Activated CD4-positive, alpha-beta memory T cell treated with anti-CD3 and anti-CD28 coated beads, Interleukin-2, amount 10 ng/mL, durations not matched to agents 7 days and 5 days (primary cell): ENCODE measurements around the gene POU1F1. TPM values are rescaled to one million over a fixed set of nuclear protein-coding genes. Genes with fewer than 3 reads are reported as not detected.

Experiments used
- CTCF ChIA-PET: fragments of 350-600 bp; sonication (Branson Sonifier 250); formaldehyde crosslinking; loops from one replicate; lab custom pipeline; 2021; ENCODE audit warnings: antibody characterized with exemption, inconsistent platforms; lab: Charles Lee
- POLR2A ChIA-PET: fragments of 350-600 bp; sonication (Branson Sonifier 250); formaldehyde crosslinking; loops from one replicate; lab custom pipeline; 2021; ENCODE audit warnings: antibody characterized with exemption; lab: Charles Lee
- DNase-seq: peaks from one replicate; pipeline ENCODE4 v3.0.0-alpha.2; 2020
- H3K27ac Mint-ChIP-seq: one replicate; pipeline ENCODE4 v1.8.0; 2021; ENCODE audit warnings: mild to moderate bottlenecking, mixed read lengths
- H3K27me3 Mint-ChIP-seq: one replicate; pipeline ENCODE4 v1.8.0; 2021; ENCODE audit warnings: mixed read lengths
- H3K36me3 Mint-ChIP-seq: one replicate; pipeline ENCODE4 v1.8.0; 2021; ENCODE audit warnings: low read depth, mixed read lengths
- H3K4me1 Mint-ChIP-seq: one replicate; pipeline ENCODE4 v1.8.0; 2021; ENCODE audit warnings: mixed read lengths
- H3K4me3 Mint-ChIP-seq: one replicate; pipeline ENCODE4 v1.8.0; 2021; ENCODE audit warnings: mild to moderate bottlenecking, mixed read lengths
- H3K9me3 Mint-ChIP-seq: one replicate; pipeline ENCODE4 v1.8.0; 2021; ENCODE audit warnings: mixed read lengths
- total RNA-seq, 2 experiments: library from RNA; stranded (reverse); gene quantifications; one replicate each; pipeline ENCODE4 v1.2.3, GENCODE V29; 2021

POU1F1 gene
- total RNA-seq, 2 experiments from 2014 or later, result not detected

DNA sequence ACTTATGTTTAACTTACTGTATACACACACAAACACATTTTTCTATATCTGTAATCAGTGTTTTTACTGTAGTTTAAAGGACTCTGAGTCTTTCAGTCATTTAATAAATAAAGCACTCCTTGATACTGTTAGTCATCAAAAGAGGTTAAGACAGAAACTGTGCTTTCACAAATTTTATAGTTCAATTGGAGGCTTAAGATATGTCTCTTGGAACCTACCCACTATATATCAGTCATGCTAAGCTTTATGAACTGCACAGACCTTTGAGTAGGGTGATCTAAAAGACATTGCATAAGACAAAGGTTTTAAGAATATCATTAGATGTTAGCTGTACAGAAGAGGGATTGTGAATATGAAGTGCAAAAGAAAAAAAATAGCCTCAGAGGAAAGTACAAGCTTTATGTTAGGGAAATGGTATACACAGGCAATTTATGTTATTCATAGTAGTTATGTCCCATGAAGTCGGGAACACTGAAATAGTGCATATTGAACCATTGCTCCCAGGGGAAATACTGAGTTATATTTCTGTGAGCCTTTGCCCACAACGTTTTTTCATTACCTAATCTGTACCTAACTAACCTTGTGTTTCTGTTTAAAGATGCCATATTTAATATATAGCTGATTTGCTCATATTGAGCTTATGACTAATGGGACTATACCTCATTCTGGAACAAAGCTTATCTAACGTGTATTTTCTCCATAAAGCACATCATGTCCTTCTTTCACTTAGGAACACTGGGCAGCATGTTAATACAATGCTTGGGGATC, 29.5 kb downstream of the POU1F1 start:
- H3K27me3 Mint-ChIP-seq, result no peaks in the 10 kb centered on the region
- POLR2A ChIA-PET, result no interaction called here
- no peaks in the 10 kb centered on the region for H3K4me1 Mint-ChIP-seq
- no peak for DNase-seq
- peaks cover 23% of the 10 kb centered on the region for H3K36me3 Mint-ChIP-seq
- H3K9me3 Mint-ChIP-seq, result no peaks in the 10 kb centered on the region
- H3K4me3 Mint-ChIP-seq, result no peak overlapping the region
- CTCF ChIA-PET, result interaction anchor here (0.9 kb wide), 1 partner anchor 12 kb away, joined by 7 read pairs; no protein-coding TSS in a partner anchor
- H3K27ac Mint-ChIP-seq, result no peak overlapping the region

DNA sequence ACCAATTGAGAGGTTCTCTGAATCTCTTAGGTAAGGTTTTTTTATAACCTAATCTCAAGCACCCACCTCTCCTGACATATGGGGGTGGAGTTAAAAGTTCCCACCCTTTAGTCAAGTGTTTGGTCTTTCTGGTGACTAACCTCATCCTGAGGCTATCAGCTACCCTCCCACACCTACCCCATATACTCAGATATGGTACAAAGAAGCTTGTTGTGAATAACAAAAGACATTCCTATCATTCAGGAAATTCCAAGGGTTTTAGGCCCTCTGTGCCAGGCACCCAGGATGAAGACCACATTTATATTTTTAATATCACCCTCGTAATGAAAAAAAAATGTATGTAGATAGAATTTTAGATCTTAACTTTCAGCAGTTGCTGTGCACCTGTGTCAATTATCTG, 40.3 kb downstream of the POU1F1 start:
- H3K27me3 Mint-ChIP-seq, result no peaks in the 10 kb centered on the region
- no peaks in the 10 kb centered on the region for H3K4me1 Mint-ChIP-seq
- no peak overlapping the region for H3K4me3 Mint-ChIP-seq
- H3K36me3 Mint-ChIP-seq, result peaks cover 15% of the 10 kb centered on the region
- POLR2A ChIA-PET, result no interaction called here
- no peaks in the 10 kb centered on the region for H3K9me3 Mint-ChIP-seq
- DNase-seq, result no peak
- CTCF ChIA-PET, result no interaction called here
- H3K27ac Mint-ChIP-seq, result no peak overlapping the region

- no peak for DNase-seq
- Mint-ChIP-seq H3K27me3 (no peaks in the 10 kb centered on the region), H3K36me3 (peaks cover 12% of the 10 kb centered on the region), H3K9me3 (no peaks in the 10 kb centered on the region), H3K4me1 (peaks cover 9% of the 10 kb centered on the region), H3K4me3 (no peak overlapping the region), H3K27ac (no peak overlapping the region)
- POLR2A ChIA-PET, result interaction anchor here (1.3 kb wide), 1 partner anchor 825 kb away, joined by 3 read pairs; the partner anchor contains the start of gene CGGBP1
- CTCF ChIA-PET, result interaction anchor here (0.7 kb wide), 1 partner anchor 27 kb away, joined by 3 read pairs; no protein-coding TSS in a partner anchor
Measured at GRCh38 chr3:87233805-87234204, 42.6 kb downstream of the POU1F1 start.

GRCh38 chr3:87229113-87229512, 47.3 kb downstream of the POU1F1 start:
- Mint-ChIP-seq H3K4me1 (peaks cover 22% of the 10 kb centered on the region), H3K27ac (no peak overlapping the region), H3K9me3 (no peaks in the 10 kb centered on the region), H3K4me3 (no peak overlapping the region), H3K27me3 (peaks cover 11% of the 10 kb centered on the region), H3K36me3 (peaks cover 17% of the 10 kb centered on the region)
- CTCF ChIA-PET, result no interaction called here
- DNase-seq, result no peak
- POLR2A ChIA-PET, result no interaction called here

DNA sequence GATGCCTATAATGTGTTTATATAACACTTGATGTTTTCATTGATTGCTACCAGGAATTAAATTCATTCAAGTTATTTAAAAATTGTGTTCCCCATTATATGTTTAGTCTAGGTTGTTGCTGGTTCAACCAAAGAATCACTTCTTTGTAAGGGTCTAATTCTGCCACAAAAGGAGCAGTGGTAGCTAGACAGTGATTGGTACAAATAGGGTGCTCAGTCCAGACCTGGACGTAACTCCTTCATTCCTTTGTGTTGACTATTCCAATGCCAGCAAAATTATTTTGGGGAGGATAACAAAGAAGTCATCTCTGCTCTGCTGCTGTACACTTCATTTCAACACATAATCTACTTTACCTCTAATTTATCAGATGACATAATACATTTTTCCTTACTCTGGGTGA, 48.1 kb downstream of the POU1F1 start:
- Mint-ChIP-seq H3K4me1 (peaks cover 22% of the 10 kb centered on the region), H3K9me3 (no peaks in the 10 kb centered on the region), H3K27ac (no peak overlapping the region), H3K27me3 (peaks cover 11% of the 10 kb centered on the region), H3K4me3 (peak overlapping the region; percentile 91), H3K36me3 (peaks cover 15% of the 10 kb centered on the region)
- ChIA-PET POLR2A (no interaction called here), CTCF (no interaction called here)
- no peak for DNase-seq

DNA sequence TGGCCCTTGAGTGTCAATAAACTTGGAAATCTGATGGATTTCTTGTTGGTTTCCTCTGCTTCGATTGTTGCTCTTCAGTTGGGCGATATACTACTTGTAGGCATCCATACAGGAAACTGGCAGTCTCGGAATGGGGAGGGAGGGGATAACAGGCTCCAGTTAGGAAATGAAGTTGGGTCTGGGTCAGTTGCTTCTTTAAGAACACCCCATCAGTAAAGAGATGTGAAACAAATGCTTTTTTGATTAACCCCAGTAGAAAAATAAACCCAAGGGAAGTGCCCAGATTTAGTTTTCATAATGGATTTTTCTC, 48.6 kb downstream of the POU1F1 start:
- ChIA-PET CTCF (no interaction called here), POLR2A (interaction anchor here (1.4 kb wide), 1 partner anchor 23 kb away, joined by 4 read pairs; no protein-coding TSS in a partner anchor)
- Mint-ChIP-seq H3K4me3 (peak overlapping the region; percentile 91), H3K9me3 (no peaks in the 10 kb centered on the region), H3K4me1 (peaks cover 22% of the 10 kb centered on the region), H3K27ac (peak overlapping the region; percentile 80), H3K36me3 (peaks cover 13% of the 10 kb centered on the region), H3K27me3 (peaks cover 15% of the 10 kb centered on the region)
- DNase-seq, result no peak

GRCh38 chr3:87227104-87227834, 49.1 kb downstream of the POU1F1 start, which contains the start of gene CHMP2B:
TSS of gene CHMP2B (plus strand) at chr3:87227309. CDS start at chr3:87227523, 214 bp downstream.
- H3K9me3 Mint-ChIP-seq, result no peaks in the 10 kb centered on the region
- H3K36me3 Mint-ChIP-seq, result peaks cover 13% of the 10 kb centered on the region
- peaks cover 22% of the 10 kb centered on the region for H3K4me1 Mint-ChIP-seq
- POLR2A ChIA-PET, result interaction anchor here (0.7 to 1.5 kb wide), 3 partner anchors 23 to 831 kb away, joined by 3 to 5 read pairs (median 4); partner anchors contain the start of gene CGGBP1
- peaks cover 17% of the 10 kb centered on the region for H3K27me3 Mint-ChIP-seq
- peak within 1 kb of the TSS; percentile 80 for H3K27ac Mint-ChIP-seq
- CTCF ChIA-PET, result interaction anchor here (0.9 kb wide), 1 partner anchor 32 kb away, joined by 4 read pairs; no protein-coding TSS in a partner anchor
- DNase-seq, result peak; percentile 93
- peak within 1 kb of the TSS; percentile 91 for H3K4me3 Mint-ChIP-seq

DNA sequence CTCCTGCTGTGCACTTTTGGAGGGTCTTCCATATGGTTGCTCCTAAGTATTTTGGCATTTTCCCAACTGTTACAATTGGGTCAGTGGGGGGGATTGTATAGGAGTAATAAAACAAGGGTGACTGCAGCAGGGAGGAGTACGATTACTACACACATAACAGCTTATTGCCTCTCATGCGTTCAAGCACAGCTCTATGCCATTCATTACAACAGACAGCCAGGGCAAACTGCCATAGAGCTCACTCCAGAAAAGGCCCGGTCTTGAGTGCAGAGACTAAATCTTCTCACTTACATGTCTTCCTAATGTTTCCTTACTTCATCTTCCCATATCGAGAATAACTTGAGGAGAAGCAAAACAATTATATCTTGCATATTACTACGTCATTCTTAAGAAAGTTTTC, 50.7 kb downstream of the POU1F1 start:
- Mint-ChIP-seq H3K27me3 (peaks cover 18% of the 10 kb centered on the region), H3K4me1 (peaks cover 22% of the 10 kb centered on the region), H3K36me3 (peaks cover 4% of the 10 kb centered on the region), H3K4me3 (peak overlapping the region; percentile 57), H3K27ac (no peak overlapping the region), H3K9me3 (no peaks in the 10 kb centered on the region)
- CTCF ChIA-PET, result no interaction called here
- DNase-seq, result no peak
- POLR2A ChIA-PET, result no interaction called here

DNA sequence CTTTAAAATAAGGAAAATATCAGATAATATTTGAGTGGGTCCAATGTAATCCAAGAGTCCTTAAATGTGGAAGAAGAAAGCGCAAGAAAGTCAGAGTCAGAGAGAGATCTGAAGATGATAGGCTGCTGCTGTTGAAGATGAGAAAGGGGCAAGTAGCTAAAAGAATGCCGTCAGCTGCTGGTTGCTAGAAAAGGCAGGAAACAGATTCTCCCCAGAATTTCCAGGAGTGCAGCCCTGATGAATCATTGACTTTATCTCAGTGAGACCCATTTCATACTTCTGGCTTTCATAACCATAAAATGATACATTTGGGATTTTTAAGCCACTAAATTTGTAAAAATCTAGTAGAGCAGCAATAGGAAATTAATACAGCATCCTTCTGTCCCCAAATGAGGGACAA, 56.8 kb downstream of the POU1F1 start:
- H3K4me3 Mint-ChIP-seq, result no peak overlapping the region
- no peak overlapping the region for H3K27ac Mint-ChIP-seq
- no peaks in the 10 kb centered on the region for H3K9me3 Mint-ChIP-seq
- CTCF ChIA-PET, result no interaction called here
- DNase-seq, result no peak
- no peaks in the 10 kb centered on the region for H3K4me1 Mint-ChIP-seq
- POLR2A ChIA-PET, result no interaction called here
- no peaks in the 10 kb centered on the region for H3K36me3 Mint-ChIP-seq
- H3K27me3 Mint-ChIP-seq, result peaks cover 27% of the 10 kb centered on the region

GRCh38 chr3:87218560-87218959, 57.8 kb downstream of the POU1F1 start:
- H3K4me3 Mint-ChIP-seq, result no peak overlapping the region
- H3K27me3 Mint-ChIP-seq, result peaks cover 27% of the 10 kb centered on the region
- DNase-seq, result no peak
- H3K36me3 Mint-ChIP-seq, result no peaks in the 10 kb centered on the region
- H3K9me3 Mint-ChIP-seq, result no peaks in the 10 kb centered on the region
- H3K4me1 Mint-ChIP-seq, result no peaks in the 10 kb centered on the region
- CTCF ChIA-PET, result no interaction called here
- POLR2A ChIA-PET, result no interaction called here
- no peak overlapping the region for H3K27ac Mint-ChIP-seq

Other genes starting within 250 kb of the POU1F1 start
- gene CHMP2B, start 49.3 kb downstream of the POU1F1 start, total RNA-seq, result 10 to 100 TPM; 28.5 to 30.2 TPM